AG04449 (cell line): ENCODE measurements around the gene TOE1.
A peak's percentile ranks its signal among the peaks of the same experiment; 100 is the strongest.

Experiments
- CTCF ChIA-PET: fragments of 350-600 bp; formaldehyde crosslinking; extraction: SDS; loops from one replicate; lab custom pipeline; 2021; ENCODE audit warnings: antibody characterized with exemption; lab: Yijun Ruan, JAX
- POLR2A ChIA-PET: fragments of 400-600, 350-600 bp; formaldehyde crosslinking; extraction: SDS; loops from one replicate; lab custom pipeline; 2020; ENCODE audit warnings: antibody characterized with exemption, inconsistent platforms; lab: Yijun Ruan, JAX
- DNase-seq: peaks from one replicate; pipeline ENCODE4 v3.0.0-alpha.2; 2010; ENCODE audit warnings: low read depth, low spot score
- H3K4me3 ChIP-seq: 2 replicates; pipeline ENCODE4 v1.5.1; 2011; ENCODE audit warnings: low read depth, mild to moderate bottlenecking, control low read depth, low read length
- CTCF ChIP-seq: IDR thresholded peaks from one replicate; pipeline ENCODE4 v1.5.1; 2011; ENCODE audit warnings: mild to moderate bottlenecking, moderate library complexity, low read length, control low read depth, inconsistent platforms; ENCODE audit not compliant: insufficient read depth; ENCODE audit errors: missing control alignments

TOE1 gene

GRCh38 chr1:45300669-45300997 lies 39.3 kb upstream of the TOE1 start:
- CTCF ChIA-PET = interaction anchor here (0.7 to 19.3 kb wide), 22 partner anchors 9 to 585 kb away, joined by 3 to 950 read pairs (median 3); partner anchors contain the start of genes HECTD3, MUTYH, TOE1 and UROD
- POLR2A ChIA-PET = interaction anchor here (1.1 kb wide), 1 partner anchor 282 kb away, joined by 3 read pairs; no protein-coding TSS in a partner anchor

DNA sequence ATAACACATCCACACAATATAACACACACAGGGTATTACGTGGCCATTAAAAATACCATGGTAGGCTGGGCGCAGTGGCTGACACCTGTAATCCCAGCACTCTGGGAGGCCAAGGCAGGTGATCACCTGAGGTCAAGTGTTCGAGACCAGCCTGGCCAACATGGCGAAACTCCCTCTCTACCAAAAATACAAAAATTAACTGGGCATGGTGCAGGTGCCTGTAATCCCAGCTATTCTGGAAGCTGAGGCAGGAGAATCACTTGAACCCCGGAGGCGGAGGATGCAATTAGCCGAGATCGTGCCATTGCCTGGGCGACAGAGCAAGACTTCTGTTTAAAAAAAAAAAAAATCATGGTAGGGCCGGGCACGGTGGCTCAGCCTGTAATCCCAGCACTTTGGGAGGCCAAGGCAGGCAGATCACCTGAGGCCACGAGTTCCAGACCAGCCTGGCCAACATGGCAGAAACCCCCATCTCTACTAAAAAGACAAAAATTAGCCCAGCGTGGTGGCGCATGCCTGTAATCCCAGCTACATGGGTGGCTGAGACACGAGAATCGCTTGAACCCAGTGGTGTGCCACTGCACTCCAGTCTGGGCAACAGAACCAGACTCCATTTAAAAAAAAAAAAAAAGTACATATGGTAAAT lies 37.3 kb upstream of the TOE1 start:
- ChIA-PET POLR2A (interaction anchor here (0.6 to 1.8 kb wide), 5 partner anchors 37 to 291 kb away, joined by 5 to 20 read pairs (median 8); partner anchors contain the start of genes HECTD3, MUTYH, PRDX1 and TOE1), CTCF (interaction anchor here (1.1 to 19.3 kb wide), 13 partner anchors 8 to 572 kb away, joined by 3 to 950 read pairs (median 5); partner anchors contain the start of genes HECTD3, MUTYH, RNU5D-1 and TOE1)
- H3K4me3 ChIP-seq = peak overlapping the region; percentile 63
- no peak for DNase-seq
- TF ChIP-seq CTCF = no peak

More at GRCh38 chr1:45300669-45300997, 39.3 kb upstream of the TOE1 start:
- TF ChIP-seq CTCF = no peak
- H3K4me3 ChIP-seq = no peak overlapping the region
- no peak for DNase-seq

GRCh38 chr1:45303520-45304310 lies 36.3 kb upstream of the TOE1 start:
- POLR2A ChIA-PET = interaction anchor here (0.8 to 1.8 kb wide), 9 partner anchors 24 to 597 kb away, joined by 3 to 20 read pairs (median 5); partner anchors contain the start of genes EIF2B3, HECTD3, MMACHC and MUTYH
- peak; percentile 82 for DNase-seq
- peak; percentile 82 for TF ChIP-seq CTCF
- peak overlapping the region; percentile 79 for H3K4me3 ChIP-seq
- CTCF ChIA-PET = interaction anchor here (0.6 to 19.3 kb wide), 19 partner anchors 9 to 545 kb away, joined by 3 to 950 read pairs (median 4); partner anchors contain the start of genes HECTD3, MUTYH, TOE1 and UROD

DNA sequence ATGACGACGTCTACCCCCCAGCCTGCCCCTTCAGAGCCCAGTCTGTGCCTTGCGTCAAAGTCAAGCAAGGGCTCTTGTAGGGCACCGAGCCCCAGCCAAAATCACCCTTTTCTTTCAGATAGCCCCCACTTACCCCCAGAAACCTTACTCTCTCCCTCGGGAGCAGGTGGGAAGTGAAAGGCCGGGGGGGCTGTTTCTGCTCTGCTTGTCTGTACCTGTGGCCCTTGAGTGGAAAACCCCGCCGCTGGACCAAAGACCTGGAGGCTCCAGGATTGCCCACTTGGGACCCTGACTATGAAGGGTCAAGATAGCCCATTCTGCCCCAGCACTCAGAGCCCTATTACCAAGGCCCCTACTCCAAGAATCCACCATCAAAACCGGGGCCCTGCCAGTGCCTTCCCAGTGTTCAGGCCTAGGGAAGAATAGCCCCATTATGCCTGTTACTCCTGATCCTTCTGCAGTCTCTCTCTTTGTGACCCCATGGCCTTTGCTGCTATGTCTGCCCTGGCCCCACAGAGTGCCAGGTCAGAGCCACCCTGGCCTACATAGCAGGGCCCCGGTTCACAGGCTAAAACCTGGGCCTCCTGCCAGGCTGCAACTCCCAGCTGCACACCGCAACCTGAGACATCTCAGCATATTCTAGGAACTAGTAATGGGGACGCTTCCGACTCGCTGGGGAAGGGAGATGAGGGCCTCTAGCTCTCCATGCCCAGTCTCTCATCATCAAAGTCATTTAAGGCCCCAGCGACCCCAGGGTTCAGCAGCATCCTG lies 35.5 kb upstream of the TOE1 start:
- ChIA-PET POLR2A (interaction anchor here (1.2 to 1.8 kb wide), 2 partner anchors 35 to 293 kb away, joined by 3 to 20 read pairs; partner anchors contain the start of genes HECTD3, TOE1 and UROD), CTCF (interaction anchor here (0.6 to 19.3 kb wide), 17 partner anchors 8 to 573 kb away, joined by 3 to 950 read pairs (median 4); partner anchors contain the start of genes HECTD3, MUTYH, RNU5D-1 and TOE1)
- no peak for TF ChIP-seq CTCF
- DNase-seq = no peak
- H3K4me3 ChIP-seq = peak overlapping the region; percentile 79

- ChIA-PET CTCF (interaction anchor here (0.8 to 19.3 kb wide), 7 partner anchors 10 to 574 kb away, joined by 3 to 950 read pairs (median 3); partner anchors contain the start of genes HECTD3, RNU5D-1, TOE1 and UROD), POLR2A (interaction anchor here (0.6 to 1.2 kb wide), 2 partner anchors 34 to 187 kb away, joined by 3 read pairs; partner anchors contain the start of gene TOE1)
- no peak for DNase-seq
- no peak overlapping the region for H3K4me3 ChIP-seq
- no peak for TF ChIP-seq CTCF
Observed at GRCh38 chr1:45305231-45305630, 34.7 kb upstream of the TOE1 start.
